AG04449 (cell line): ENCODE measurements around the gene RPS21.

ENCODE experiments used
- CTCF ChIA-PET: fragments of 350-600 bp; formaldehyde crosslinking; extraction: SDS; loops from one replicate; lab custom pipeline; 2021; ENCODE audit warnings: antibody characterized with exemption; lab: Yijun Ruan, JAX
- POLR2A ChIA-PET: fragments of 400-600, 350-600 bp; formaldehyde crosslinking; extraction: SDS; loops from one replicate; lab custom pipeline; 2020; ENCODE audit warnings: antibody characterized with exemption, inconsistent platforms; lab: Yijun Ruan, JAX
- DNase-seq: peaks from one replicate; pipeline ENCODE4 v3.0.0-alpha.2; 2010; ENCODE audit warnings: low read depth, low spot score
- H3K4me3 ChIP-seq: 2 replicates; pipeline ENCODE4 v1.5.1; 2011; ENCODE audit warnings: low read depth, mild to moderate bottlenecking, control low read depth, low read length
- CTCF ChIP-seq: IDR thresholded peaks from one replicate; pipeline ENCODE4 v1.5.1; 2011; ENCODE audit warnings: mild to moderate bottlenecking, moderate library complexity, low read length, control low read depth, inconsistent platforms; ENCODE audit not compliant: insufficient read depth; ENCODE audit errors: missing control alignments

RPS21 gene

DNA sequence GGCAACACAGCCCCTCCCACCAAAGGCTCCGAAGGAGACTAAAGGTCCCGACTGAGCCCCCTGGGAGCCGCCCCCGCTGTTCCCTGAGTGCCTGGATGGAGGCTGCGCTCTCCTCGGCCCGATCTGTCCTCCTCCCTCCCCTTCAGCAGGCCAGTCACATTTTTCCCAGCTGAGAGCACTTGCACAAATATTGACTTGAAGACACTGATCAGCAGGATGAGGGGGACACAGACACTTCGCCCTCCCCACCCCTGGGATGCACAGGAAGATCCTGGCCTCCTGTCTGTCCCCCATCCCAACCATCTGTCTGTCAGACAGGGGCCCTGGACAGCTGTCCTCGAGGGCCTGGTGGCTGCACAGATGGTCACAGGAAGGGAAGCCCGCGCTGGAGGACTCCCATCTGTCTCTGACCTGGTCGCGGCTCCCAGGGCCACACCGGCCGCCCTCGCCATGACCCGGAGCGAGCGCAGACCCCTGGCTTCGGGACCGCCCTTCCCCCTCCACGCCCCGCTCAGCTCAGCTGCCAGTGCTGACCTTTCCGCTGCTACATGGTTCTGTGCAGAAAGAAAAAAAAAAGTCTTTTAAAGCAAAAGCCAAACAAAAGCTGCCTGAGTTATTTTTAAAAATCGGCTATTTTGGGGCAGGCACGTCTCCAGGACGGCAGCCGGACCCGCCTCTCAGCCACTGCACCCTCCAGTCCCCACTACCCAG is 30.9 kb upstream of the RPS21 start:
- ChIA-PET POLR2A (no interaction called here), CTCF (interaction anchor here (1.9 to 2.2 kb wide), 2 partner anchors 13 to 27 kb away, joined by 5 to 7 read pairs; no protein-coding TSS in a partner anchor)
- no peak for TF ChIP-seq CTCF
- DNase-seq = no peak
- H3K4me3 ChIP-seq = no peak overlapping the region

DNA sequence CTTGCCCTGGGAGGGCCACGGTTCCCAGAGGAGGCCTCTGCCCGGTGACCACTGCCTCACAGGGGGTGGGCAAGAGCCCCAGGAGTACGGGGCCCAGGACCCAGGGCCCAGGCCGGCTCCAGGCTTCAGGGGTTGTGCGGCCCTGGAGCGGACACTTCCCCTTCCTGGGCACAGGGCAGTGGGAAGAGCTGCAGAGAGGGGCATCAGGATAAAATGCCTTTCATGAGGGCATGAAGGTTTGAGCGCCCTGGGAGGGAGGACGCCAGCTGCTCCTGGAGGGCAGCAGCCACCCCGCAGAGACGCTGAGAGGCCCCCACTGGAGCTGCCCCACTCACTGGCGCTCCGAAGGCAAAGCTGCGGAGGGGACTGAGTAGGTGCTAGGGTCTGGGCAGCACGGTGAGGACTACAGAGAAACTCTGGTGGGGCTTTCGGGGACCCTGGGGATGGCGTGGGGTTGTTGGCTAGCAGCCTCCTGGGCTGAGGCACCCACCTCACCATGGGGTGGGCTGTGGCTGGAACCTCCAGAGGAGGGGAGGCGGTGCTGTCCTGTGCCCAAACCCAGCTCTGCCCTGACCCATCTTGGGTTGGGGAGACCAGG is 30.2 kb upstream of the RPS21 start:
- H3K4me3 ChIP-seq = no peak overlapping the region
- no peak for TF ChIP-seq CTCF
- DNase-seq = no peak
- CTCF ChIA-PET = interaction anchor here (1.4 to 2.2 kb wide), 3 partner anchors 12 to 26 kb away, joined by 4 to 7 read pairs (median 5); no protein-coding TSS in a partner anchor
- POLR2A ChIA-PET = no interaction called here

DNA sequence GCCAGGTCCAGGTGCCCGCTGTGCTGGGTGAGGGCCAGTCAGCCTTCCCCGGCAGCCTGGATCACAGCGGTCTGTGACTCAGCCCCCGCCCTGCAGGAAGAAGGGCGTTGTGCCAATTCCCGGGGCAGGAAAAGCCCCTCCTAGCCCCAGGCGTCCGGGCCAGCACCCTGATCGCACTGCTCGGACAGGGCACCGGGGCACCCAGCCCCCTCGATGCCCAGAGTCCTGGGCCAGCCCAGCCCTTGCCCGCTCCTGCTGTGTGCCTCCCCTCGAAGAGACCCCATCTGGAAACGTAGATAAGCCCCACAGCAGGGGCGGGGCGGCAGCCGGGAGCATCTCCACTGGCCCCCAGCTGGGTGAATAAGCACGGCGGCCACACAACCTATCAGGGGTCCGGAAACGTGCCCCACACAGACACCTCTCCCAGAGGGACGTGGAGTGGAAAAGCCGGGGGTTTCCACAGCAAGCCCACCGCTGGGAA is 29.7 kb upstream of the RPS21 start:
- H3K4me3 ChIP-seq = no peak overlapping the region
- ChIA-PET CTCF (interaction anchor here (1.4 to 2.2 kb wide), 3 partner anchors 11 to 26 kb away, joined by 4 to 7 read pairs (median 5); no protein-coding TSS in a partner anchor), POLR2A (no interaction called here)
- no peak for DNase-seq
- TF ChIP-seq CTCF = no peak

DNA sequence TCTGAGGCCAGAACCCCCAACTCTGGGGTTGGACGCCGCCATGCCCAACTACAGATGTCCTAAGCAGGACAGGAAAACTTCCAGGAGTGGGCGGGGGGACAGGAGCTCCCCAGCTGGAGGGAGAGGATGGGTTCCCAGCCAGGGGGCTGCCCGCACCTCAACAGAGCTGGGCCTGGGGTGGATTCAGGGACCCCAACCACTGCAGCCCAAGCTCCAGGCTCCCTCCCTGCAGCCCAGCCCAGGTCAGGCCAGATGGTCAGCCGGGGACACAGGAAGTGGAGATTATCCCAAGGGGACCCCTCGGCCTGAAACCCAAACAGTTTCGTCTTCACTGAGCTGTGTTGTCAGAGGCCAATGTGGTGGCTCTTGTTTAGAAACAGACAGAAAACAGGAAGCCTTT is 29.2 kb upstream of the RPS21 start:
- DNase-seq = no peak
- POLR2A ChIA-PET = no interaction called here
- CTCF ChIA-PET = interaction anchor here (0.7 to 2.2 kb wide), 3 partner anchors 11 to 25 kb away, joined by 4 to 7 read pairs (median 4); no protein-coding TSS in a partner anchor
- no peak overlapping the region for H3K4me3 ChIP-seq
- no peak for TF ChIP-seq CTCF

GRCh38 chr20:62358171-62359042 is 28.5 kb upstream of the RPS21 start:
- TF ChIP-seq CTCF = no peak
- DNase-seq = no peak
- no peak overlapping the region for H3K4me3 ChIP-seq
- ChIA-PET POLR2A (no interaction called here), CTCF (interaction anchor here (0.7 to 1.4 kb wide), 2 partner anchors 10 to 17 kb away, joined by 4 read pairs; no protein-coding TSS in a partner anchor)
